Stomach (tissue), 9 donors: ENCODE measurements around the gene SELENOM. TPM values are rescaled to one million over a fixed set of nuclear protein-coding genes. Genes with fewer than 3 reads are reported as not detected.
"Not testable (repeated sequence)": the region's sequence is repeated elsewhere in the genome, so short reads cannot be mapped to it uniquely, and the experiment has no call there.

Experiments used
- DNase-seq, 2 donors: peaks; one replicate each; pipeline versions ENCODE4 v3.0.0 to v3.0.0-alpha.2; 2013 to 2019
- H3K27ac ChIP-seq, 5 donors: fragments of 200-600 bp in 4 of 5; sonication (generic) in 4 of 5; one replicate each; pipeline ENCODE4 v1.5.1; 2013 to 2019; ENCODE audit warnings: mild to moderate bottlenecking in 1 of 5, moderate library complexity in 1 of 5
- H3K27me3 ChIP-seq, 3 donors: fragments of 200-600 bp; sonication (generic); one replicate each; pipeline ENCODE4 v1.5.1; 2017 to 2019; ENCODE audit warnings: mixed run types in 1 of 3
- H3K36me3 ChIP-seq, 4 donors: fragments of 200-600 bp; sonication (generic); 1 replicate in 3 of 4; 2 replicates in 1 of 4; pipeline ENCODE4 v1.5.1; 2016 to 2019
- H3K4me1 ChIP-seq, 4 donors: fragments of 200-600 bp; sonication (generic); one replicate each; pipeline ENCODE4 v1.5.1; 2016 to 2019
- H3K4me3 ChIP-seq, 4 donors: fragments of 200-600 bp; sonication (generic) in 3 of 4; one replicate each; pipeline ENCODE4 v1.5.1; 2016 to 2019; ENCODE audit warnings: mild to moderate bottlenecking in 1 of 4
- H3K9me3 ChIP-seq, 4 donors: fragments of 200-600 bp; sonication (generic); one replicate each; pipeline ENCODE4 v1.5.1; 2016 to 2019
- CTCF ChIP-seq, 7 experiments: fragments of 450-650 bp in 4 of 7; fragments of 200-600 bp in 3 of 7; sonication (generic) in 3 of 7; IDR thresholded peaks; one replicate each; pipeline ENCODE4 v1.5.1; 2016 to 2019; ENCODE audit warnings: antibody characterized with exemption in 7 of 7, control low read depth in 2 of 7, mild to moderate bottlenecking in 1 of 7
- EP300 ChIP-seq: sonication (generic); formaldehyde crosslinking; IDR thresholded peaks from one replicate; pipeline ENCODE4 v1.6.1; 2017; ENCODE audit warnings: antibody characterized with exemption
- POLR2A ChIP-seq, 4 donors: fragments of 450-650 bp; IDR thresholded peaks; one replicate each; pipeline ENCODE4 v1.6.1; 2016; ENCODE audit warnings: antibody characterized with exemption in 4 of 4, control low read depth in 2 of 4, mild to moderate bottlenecking in 1 of 4, moderate library complexity in 1 of 4
- POLR2AphosphoS5 ChIP-seq, 3 donors: sonication (generic); formaldehyde crosslinking; IDR thresholded peaks; one replicate each; pipeline ENCODE4 v1.6.1; 2016; ENCODE audit warnings: antibody characterized with exemption in 3 of 3
- WGBS, 5 donors: extraction: QIAGEN DNeasy Blood & Tissue Kit in 3 of 5; methylation state at CpG; one replicate each; pipeline versions ENCODE4 v1.1.5 to v1.1.7; 2013 to 2018; 5-methylcytosine and 5-hydroxymethylcytosine counted together
- intact Hi-C: fragments of 100-400 bp; cut with DNase I; formaldehyde crosslinking; loops from one replicate; pipeline ENCODE4 v1.15.1; 2023; ENCODE audit warnings: low total_unique reads
- polyA plus RNA-seq, 3 donors: library from polyadenylated mRNA; stranded (reverse); fragments of 200-250 nt; gene quantifications; one replicate each; pipeline ENCODE4 v1.2.3, GENCODE V29; 2013
- total RNA-seq, 5 donors: library from RNA; depleted of rRNA; stranded (reverse); fragments of >200 nt; gene quantifications; one replicate each; pipeline versions ENCODE4 v1.1.0 to v1.2.3, GENCODE V29; 2014 to 2016
- donor health status: healthy with polysubstance abuse.
- donor health status: Bipolar disorder and iron deficiency.
- donor health status: healthy.

SELENOM gene
- total and polyA plus RNA-seq, 8 donors, result 59.8 to 1,443 (median 377) TPM

GRCh38 chr22:31064369-31064768 lies 43.0 kb downstream of the SELENOM start:
- DNase-seq, result no peak
- peaks cover 0 to 4% (median 0%) of the 10 kb centered on the region in 4 donors for H3K4me1 ChIP-seq
- no peak for TF ChIP-seq POLR2A (IDR thresholded peaks at IDR 0.05)
- intact Hi-C loops, result no loop called here
- H3K27ac ChIP-seq, result no peak overlapping the region
- no peaks in the 10 kb centered on the region for H3K27me3 ChIP-seq
- H3K4me3 ChIP-seq, result no peak overlapping the region
- H3K9me3 ChIP-seq, result no peaks in the 10 kb centered on the region
- 88 to 92% (median 90%) methylated on average over 6 of the region's 6 CpGs for WGBS, 5 donors
- H3K36me3 ChIP-seq, result no peaks in the 10 kb centered on the region

- Histone ChIP-seq H3K9me3 (no peaks in the 10 kb centered on the region), H3K27ac (no peak overlapping the region), H3K4me3 (no peak overlapping the region), H3K36me3 (no peaks in the 10 kb centered on the region), H3K27me3 (no peaks in the 10 kb centered on the region), H3K4me1 (peaks cover 0 to 4% (median 0%) of the 10 kb centered on the region in 4 donors)
- TF ChIP-seq CTCF (IDR thresholded peaks at IDR 0.05), result no peak
- no peak for TF ChIP-seq EP300
- no peak for TF ChIP-seq POLR2A (IDR thresholded peaks at IDR 0.05)
- TF ChIP-seq POLR2AphosphoS5 (IDR thresholded peaks at IDR 0.05), result no peak
- intact Hi-C loops, result no loop called here
- no peak for DNase-seq
- 70 to 90% (median 75%) methylated on average over 2 of the region's 2 CpGs for WGBS, 5 donors
These were observed 44.7 kb downstream of the SELENOM start for GRCh38 chr22:31062566-31063230.

- H3K4me3 ChIP-seq, intact Hi-C loops, H3K36me3 ChIP-seq, H3K27me3 ChIP-seq, H3K9me3 ChIP-seq: not testable (repeated sequence)
- 50 to 77% (median 67%) methylated on average over 6 of the region's 6 CpGs for WGBS, 5 donors
- Histone ChIP-seq H3K27ac (peak overlapping the region in 2 of 5 donors; percentile 32 to 53), H3K4me1 (peaks cover 14 to 27% (median 18%) of the 10 kb centered on the region in 4 donors)
- DNase-seq, result peak in 1 of 2 donors; percentile 56
These were observed 47.7 kb downstream of the SELENOM start for GRCh38 chr22:31059663-31060062.

- WGBS, 5 donors, result 69 to 86% (median 78%) methylated on average over 5 of the region's 5 CpGs
- no peak for DNase-seq
- Histone ChIP-seq H3K36me3 (no peaks in the 10 kb centered on the region), H3K4me3 (no peak overlapping the region), H3K9me3 (no peaks in the 10 kb centered on the region), H3K27ac (peak overlapping the region in 4 of 5 donors; percentile 83 to 90 (median 86)), H3K4me1 (peaks cover 14 to 33% (median 23%) of the 10 kb centered on the region in 4 donors), H3K27me3 (no peaks in the 10 kb centered on the region)
- intact Hi-C loops, result no loop called here
- TF ChIP-seq EP300, result no peak
- no peak for TF ChIP-seq POLR2AphosphoS5 (IDR thresholded peaks at IDR 0.05)
- no peak for TF ChIP-seq POLR2A (IDR thresholded peaks at IDR 0.05)
- TF ChIP-seq CTCF (IDR thresholded peaks at IDR 0.05), result no peak
These were observed 50.3 kb downstream of the SELENOM start for GRCh38 chr22:31056986-31057599.

GRCh38 chr22:31055635-31056159 lies 51.7 kb downstream of the SELENOM start:
- H3K4me1 ChIP-seq, result peaks cover 14 to 33% (median 23%) of the 10 kb centered on the region in 4 donors
- DNase-seq, result peak; percentile 94 to 98
- peak overlapping the region; percentile 35 to 90 (median 83) for H3K27ac ChIP-seq
- no peak overlapping the region for H3K4me3 ChIP-seq
- H3K27me3 ChIP-seq, result no peaks in the 10 kb centered on the region
- intact Hi-C loops, result no loop called here
- H3K36me3 ChIP-seq, result no peaks in the 10 kb centered on the region
- WGBS, 5 donors, result 23 to 38% (median 34%) methylated on average over 11 to 13 of the region's 13 CpGs
- peak; percentile 79 to 99 (median 96) for TF ChIP-seq POLR2AphosphoS5 (IDR thresholded peaks at IDR 0.05)
- TF ChIP-seq CTCF (IDR thresholded peaks at IDR 0.05), result no peak
- TF ChIP-seq EP300, result peak; percentile 88
- H3K9me3 ChIP-seq, result no peaks in the 10 kb centered on the region
